ENCODE data around the gene SSH2. TPM values are rescaled to one million over a fixed set of nuclear protein-coding genes. Genes with fewer than 3 reads are reported as not detected.

SSH2 gene
- polyA plus RNA-seq, 1 donor from 2014 or later = 16.6 TPM

DNA sequence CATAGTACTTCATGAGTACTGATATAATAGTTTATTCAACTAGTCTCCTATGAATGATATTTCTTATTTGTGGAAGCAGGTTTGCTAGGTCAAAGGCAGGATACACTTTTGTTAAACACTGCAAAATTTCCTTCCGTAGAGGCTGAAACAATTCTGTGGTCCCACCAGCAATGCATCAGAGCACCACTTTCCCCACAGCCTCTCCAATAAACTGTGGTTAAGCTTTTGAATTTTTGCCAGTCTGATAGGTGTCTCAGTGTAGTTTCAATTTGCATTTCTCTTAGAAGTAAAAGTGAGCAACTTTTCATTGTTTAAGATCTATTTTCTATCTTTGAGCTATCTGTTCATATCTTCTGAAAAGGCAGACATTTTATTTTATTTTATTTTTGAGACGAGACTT is 270.9 kb downstream of the SSH2 start:
- Histone ChIP-seq H2AFZ (ENCODE audit: low read depth, low read length) (no peak overlapping the region), H4K20me1 (ENCODE audit: insufficient read depth) (no peaks in the 10 kb centered on the region), H3K4me3 (ENCODE audit: low read length) (no peak overlapping the region), H3K9me3 (ENCODE audit: low read length) (no peaks in the 10 kb centered on the region), H3F3A (ENCODE audit: insufficient read depth, low read length, poor library complexity, severe bottlenecking) (no peaks in the 10 kb centered on the region), H3K27ac (ENCODE audit: low read length) (no peak overlapping the region), H3K9me2 (ENCODE audit: insufficient read depth, low read length) (no peaks in the 10 kb centered on the region), H3K79me2 (replicated peaks; ENCODE audit: insufficient read depth, low read length) (no peaks in the 10 kb centered on the region), H3K4me2 (ENCODE audit: low read length) (no peak overlapping the region), H3K36me3 (ENCODE audit: insufficient read depth, low read length) (peaks cover 5% of the 10 kb centered on the region), H3K27me3 (ENCODE audit: insufficient read depth, low read depth, low read length) (no peaks in the 10 kb centered on the region), H3K9ac (ENCODE audit: low read length) (no peak overlapping the region)
- TF ChIP-seq, protein P1, sequence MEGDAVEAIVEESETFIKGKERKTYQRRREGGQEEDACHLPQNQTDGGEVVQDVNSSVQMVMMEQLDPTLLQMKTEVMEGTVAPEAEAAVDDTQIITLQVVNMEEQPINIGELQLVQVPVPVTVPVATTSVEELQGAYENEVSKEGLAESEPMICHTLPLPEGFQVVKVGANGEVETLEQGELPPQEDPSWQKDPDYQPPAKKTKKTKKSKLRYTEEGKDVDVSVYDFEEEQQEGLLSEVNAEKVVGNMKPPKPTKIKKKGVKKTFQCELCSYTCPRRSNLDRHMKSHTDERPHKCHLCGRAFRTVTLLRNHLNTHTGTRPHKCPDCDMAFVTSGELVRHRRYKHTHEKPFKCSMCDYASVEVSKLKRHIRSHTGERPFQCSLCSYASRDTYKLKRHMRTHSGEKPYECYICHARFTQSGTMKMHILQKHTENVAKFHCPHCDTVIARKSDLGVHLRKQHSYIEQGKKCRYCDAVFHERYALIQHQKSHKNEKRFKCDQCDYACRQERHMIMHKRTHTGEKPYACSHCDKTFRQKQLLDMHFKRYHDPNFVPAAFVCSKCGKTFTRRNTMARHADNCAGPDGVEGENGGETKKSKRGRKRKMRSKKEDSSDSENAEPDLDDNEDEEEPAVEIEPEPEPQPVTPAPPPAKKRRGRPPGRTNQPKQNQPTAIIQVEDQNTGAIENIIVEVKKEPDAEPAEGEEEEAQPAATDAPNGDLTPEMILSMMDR (IDR thresholded peaks at IDR 0.05; ENCODE audit: poor library complexity, severe bottlenecking) = no peak
- TF ChIP-seq RAD21 (conservative IDR thresholded peaks at IDR 0.05) = no peak
- TF ChIP-seq POLR2AphosphoS5 (IDR thresholded peaks at IDR 0.05) = no peak
- no peak for TF ChIP-seq SMC3 (conservative IDR thresholded peaks at IDR 0.05; ENCODE audit: poor library complexity)

DNA sequence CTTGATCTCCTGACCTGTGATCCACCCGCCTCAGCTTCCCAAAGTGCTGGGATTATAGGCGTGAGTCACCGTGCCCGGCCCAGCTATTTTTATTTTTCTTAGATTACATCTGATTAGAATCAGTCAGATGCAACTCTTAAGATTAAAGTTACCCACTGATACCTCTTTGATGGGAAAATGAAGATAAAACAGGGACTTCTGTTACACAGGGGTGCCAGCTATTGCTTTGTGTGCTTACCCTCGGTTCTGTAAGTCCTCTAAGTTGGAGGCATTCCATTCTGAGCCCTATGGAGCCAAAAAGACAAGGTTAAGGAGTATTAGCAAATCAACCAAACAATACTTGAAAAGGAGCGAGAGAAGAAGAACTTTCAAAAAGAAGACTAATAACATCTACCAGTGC is 274.7 kb downstream of the SSH2 start:
- Histone ChIP-seq H3K27ac (ENCODE audit: low read length) (no peak overlapping the region), H3F3A (ENCODE audit: insufficient read depth, low read length, poor library complexity, severe bottlenecking) (no peaks in the 10 kb centered on the region), H3K4me3 (ENCODE audit: low read length) (no peak overlapping the region), H3K9me3 (ENCODE audit: low read length) (no peaks in the 10 kb centered on the region), H3K9me2 (ENCODE audit: insufficient read depth, low read length) (no peaks in the 10 kb centered on the region), H3K79me2 (replicated peaks; ENCODE audit: insufficient read depth, low read length) (no peaks in the 10 kb centered on the region), H4K20me1 (ENCODE audit: insufficient read depth) (no peaks in the 10 kb centered on the region), H3K4me2 (ENCODE audit: low read length) (no peak overlapping the region), H3K36me3 (ENCODE audit: insufficient read depth, low read length) (no peaks in the 10 kb centered on the region), H3K27me3 (ENCODE audit: insufficient read depth, low read depth, low read length) (no peaks in the 10 kb centered on the region), H3K9ac (ENCODE audit: low read length) (no peak overlapping the region), H2AFZ (ENCODE audit: low read depth, low read length) (no peak overlapping the region)
- TF ChIP-seq POLR2AphosphoS5 (IDR thresholded peaks at IDR 0.05) = no peak
- TF ChIP-seq, protein P1 (IDR thresholded peaks at IDR 0.05; ENCODE audit: poor library complexity, severe bottlenecking) = no peak
- no peak for TF ChIP-seq SMC3 (conservative IDR thresholded peaks at IDR 0.05; ENCODE audit: poor library complexity)
- no peak for TF ChIP-seq RAD21 (conservative IDR thresholded peaks at IDR 0.05)
- no peak for TF ChIP-seq MXI1 (conservative IDR thresholded peaks at IDR 0.05; ENCODE audit: poor library complexity, severe bottlenecking)
- TF ChIP-seq EZH2 (IDR thresholded peaks at IDR 0.05; ENCODE audit: borderline replicate concordance, insufficient read depth, low read length, poor library complexity, severe bottlenecking) = no peak
- no peak for TF ChIP-seq TAF1 (IDR thresholded peaks at IDR 0.05; ENCODE audit: low read depth)
- TF ChIP-seq, protein P2, sequence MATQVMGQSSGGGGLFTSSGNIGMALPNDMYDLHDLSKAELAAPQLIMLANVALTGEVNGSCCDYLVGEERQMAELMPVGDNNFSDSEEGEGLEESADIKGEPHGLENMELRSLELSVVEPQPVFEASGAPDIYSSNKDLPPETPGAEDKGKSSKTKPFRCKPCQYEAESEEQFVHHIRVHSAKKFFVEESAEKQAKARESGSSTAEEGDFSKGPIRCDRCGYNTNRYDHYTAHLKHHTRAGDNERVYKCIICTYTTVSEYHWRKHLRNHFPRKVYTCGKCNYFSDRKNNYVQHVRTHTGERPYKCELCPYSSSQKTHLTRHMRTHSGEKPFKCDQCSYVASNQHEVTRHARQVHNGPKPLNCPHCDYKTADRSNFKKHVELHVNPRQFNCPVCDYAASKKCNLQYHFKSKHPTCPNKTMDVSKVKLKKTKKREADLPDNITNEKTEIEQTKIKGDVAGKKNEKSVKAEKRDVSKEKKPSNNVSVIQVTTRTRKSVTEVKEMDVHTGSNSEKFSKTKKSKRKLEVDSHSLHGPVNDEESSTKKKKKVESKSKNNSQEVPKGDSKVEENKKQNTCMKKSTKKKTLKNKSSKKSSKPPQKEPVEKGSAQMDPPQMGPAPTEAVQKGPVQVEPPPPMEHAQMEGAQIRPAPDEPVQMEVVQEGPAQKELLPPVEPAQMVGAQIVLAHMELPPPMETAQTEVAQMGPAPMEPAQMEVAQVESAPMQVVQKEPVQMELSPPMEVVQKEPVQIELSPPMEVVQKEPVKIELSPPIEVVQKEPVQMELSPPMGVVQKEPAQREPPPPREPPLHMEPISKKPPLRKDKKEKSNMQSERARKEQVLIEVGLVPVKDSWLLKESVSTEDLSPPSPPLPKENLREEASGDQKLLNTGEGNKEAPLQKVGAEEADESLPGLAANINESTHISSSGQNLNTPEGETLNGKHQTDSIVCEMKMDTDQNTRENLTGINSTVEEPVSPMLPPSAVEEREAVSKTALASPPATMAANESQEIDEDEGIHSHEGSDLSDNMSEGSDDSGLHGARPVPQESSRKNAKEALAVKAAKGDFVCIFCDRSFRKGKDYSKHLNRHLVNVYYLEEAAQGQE (IDR thresholded peaks at IDR 0.05; ENCODE audit: borderline replicate concordance) = no peak
- TF ChIP-seq EP300 (conservative IDR thresholded peaks at IDR 0.05; ENCODE audit: poor library complexity, severe bottlenecking) = no peak

Data from neural cell (in vitro differentiated cells).